IMR-90 (cell line): ENCODE measurements around the gene RHBDL3. TPM values are rescaled to one million over a fixed set of nuclear protein-coding genes. Genes with fewer than 3 reads are reported as not detected.

Experiments
- ATAC-seq: fragments of 200-7000 bp; cut with Tn5 transposase; 2 replicates; pipeline ENCODE4 v1.9.1; 2020; ENCODE audit warnings: low read depth, mild to moderate bottlenecking, moderate library complexity
- BruUV-seq: library from RNA; stranded (reverse); fragments of 400-500 nt; replicated peaks from 2 replicates; lab custom pipeline; 2021; lab: Mats Ljungman, UMichigan
- CTCF ChIA-PET: fragments of 300-600 bp; formaldehyde crosslinking; extraction: SDS; loops from one replicate; lab custom pipeline; 2021; ENCODE audit warnings: antibody characterized with exemption; lab: Yijun Ruan, JAX
- POLR2A ChIA-PET: fragments of 300-600 bp; sonication (Branson Sonifier 250); formaldehyde crosslinking; loops from one replicate; lab custom pipeline; 2022; ENCODE audit warnings: antibody characterized with exemption; ENCODE audit not compliant: unreplicated experiment; lab: Charles Lee
- DNase-seq: peaks from one replicate; pipeline ENCODE4 v3.0.0; 2013
- H2AFZ ChIP-seq: replicated peaks from 2 replicates; pipeline ENCODE3; 2013; ENCODE audit warnings: low read length, mild to moderate bottlenecking; ENCODE audit not compliant: poor library complexity
- H2AK5ac ChIP-seq: 2 replicates; pipeline ENCODE4 v1.6.1; 2013; ENCODE audit warnings: low read depth, low read length, inconsistent platforms
- H2AK9ac ChIP-seq: replicated peaks from 2 replicates; pipeline ENCODE3; 2013; ENCODE audit warnings: mild to moderate bottlenecking, low read depth, low read length, moderate library complexity; ENCODE audit not compliant: poor library complexity
- H2BK120ac ChIP-seq: 2 replicates; pipeline ENCODE4 v1.6.1; 2013; ENCODE audit warnings: low read depth, low read length, inconsistent platforms
- H2BK15ac ChIP-seq: 3 replicates; pipeline ENCODE4 v1.6.1; 2013; ENCODE audit warnings: low read depth, low read length, inconsistent platforms
- H2BK20ac ChIP-seq: 2 replicates; pipeline ENCODE4 v1.6.1; 2013; ENCODE audit warnings: low read depth, mild to moderate bottlenecking, inconsistent platforms, low read length, moderate library complexity
- H2BK5ac ChIP-seq: 2 replicates; pipeline ENCODE4 v1.6.1; 2013; ENCODE audit warnings: mild to moderate bottlenecking, low read depth, low read length, inconsistent platforms; ENCODE audit not compliant: poor library complexity, severe bottlenecking
- H3K14ac ChIP-seq: replicated peaks from 2 replicates; pipeline ENCODE4 v1.6.1; 2013; ENCODE audit warnings: low read depth, low read length, inconsistent platforms
- H3K18ac ChIP-seq: 2 replicates; pipeline ENCODE4 v1.6.1; 2013; ENCODE audit warnings: low read depth, low read length, control low read depth
- H3K23ac ChIP-seq: 2 replicates; pipeline ENCODE4 v1.6.1; 2013; ENCODE audit warnings: low read depth, low read length, inconsistent platforms
- H3K27ac ChIP-seq: 2 replicates; pipeline ENCODE4 v1.5.1; 2013; ENCODE audit warnings: mild to moderate bottlenecking, control low read depth, low read length; ENCODE audit not compliant: insufficient read depth
- H3K27me3 ChIP-seq: 2 replicates; pipeline ENCODE4 v1.6.1; 2013; ENCODE audit warnings: low read length; ENCODE audit not compliant: control insufficient read depth, insufficient read depth
- H3K36me3 ChIP-seq: 2 replicates; pipeline ENCODE4 v1.6.1; 2013; ENCODE audit warnings: low read length, mixed read lengths; ENCODE audit not compliant: control insufficient read depth, insufficient read depth
- H3K4ac ChIP-seq: 2 replicates; pipeline ENCODE4 v1.6.1; 2013; ENCODE audit warnings: low read depth, low read length, inconsistent platforms
- H3K4me1 ChIP-seq: 2 replicates; pipeline ENCODE4 v1.6.1; 2013; ENCODE audit warnings: low read length, mixed read lengths; ENCODE audit not compliant: control insufficient read depth, insufficient read depth
- H3K4me2 ChIP-seq: 2 replicates; pipeline ENCODE4 v1.6.1; 2013; ENCODE audit warnings: low read depth, mild to moderate bottlenecking, control low read depth, low read length, moderate library complexity
- H3K4me3 ChIP-seq: 2 replicates; pipeline ENCODE4 v1.5.1; 2013; ENCODE audit warnings: low read depth, mild to moderate bottlenecking, control low read depth, low read length, moderate library complexity; ENCODE audit not compliant: insufficient read depth
- H3K56ac ChIP-seq: 2 replicates; pipeline ENCODE4 v1.6.1; 2013; ENCODE audit warnings: low read length, inconsistent platforms; ENCODE audit not compliant: insufficient read depth; ENCODE audit errors: extremely low read depth
- H3K79me1 ChIP-seq, 2 experiments: 2 replicates each; pipeline ENCODE4 v1.6.1; 2013; ENCODE audit warnings: low read length in 2 of 2, inconsistent platforms in 1 of 2, low read depth in 1 of 2
- H3K9ac ChIP-seq: 2 replicates; pipeline ENCODE4 v1.6.1; 2013; ENCODE audit warnings: low read depth, low read length, control low read depth
- H3K9me1 ChIP-seq: 2 replicates; pipeline ENCODE4 v1.6.1; 2013; ENCODE audit warnings: low read length, inconsistent platforms; ENCODE audit not compliant: insufficient read depth
- H3K9me3 ChIP-seq: 2 replicates; pipeline ENCODE4 v1.6.1; 2013; ENCODE audit warnings: low read length; ENCODE audit not compliant: control insufficient read depth, insufficient read depth
- H4K20me1 ChIP-seq: 2 replicates; pipeline ENCODE4 v1.6.1; 2013; ENCODE audit warnings: low read length, inconsistent platforms; ENCODE audit not compliant: insufficient read depth
- H4K5ac ChIP-seq: 2 replicates; pipeline ENCODE4 v1.6.1; 2013; ENCODE audit warnings: mild to moderate bottlenecking, low read depth, low read length, control low read depth
- H4K8ac ChIP-seq, 2 experiments: 2 replicates each; pipeline ENCODE4 v1.6.1; 2013; ENCODE audit warnings: low read depth in 2 of 2, low read length in 2 of 2, control low read depth in 1 of 2, inconsistent platforms in 1 of 2
- H4K91ac ChIP-seq: 2 replicates; pipeline ENCODE4 v1.6.1; 2013; ENCODE audit warnings: low read depth, low read length, inconsistent platforms; ENCODE audit not compliant: insufficient read depth
- CHD1 ChIP-seq: IDR thresholded peaks from 2 replicates; pipeline ENCODE4 v1.6.1; 2012; ENCODE audit warnings: low read depth, low read length, improper control_type of control experiment
- FOS ChIP-seq: fragments of 150-350 bp; IDR thresholded peaks from 2 replicates; pipeline ENCODE4 v1.6.1; 2016; ENCODE audit warnings: low read depth, low read length
- MAFK ChIP-seq: IDR thresholded peaks from 2 replicates; pipeline ENCODE4 v1.6.1; 2012; ENCODE audit warnings: low read depth, low read length, improper control_type of control experiment
- NFE2L2 ChIP-seq: fragments of 150-350 bp; IDR thresholded peaks from 2 replicates; pipeline ENCODE4 v1.6.1; 2016; ENCODE audit warnings: low read depth, mild to moderate bottlenecking, low read length
- POLR2A ChIP-seq: IDR thresholded peaks from 2 replicates; pipeline ENCODE4 v1.6.1; 2012; ENCODE audit warnings: mild to moderate bottlenecking, low read depth, low read length
- RCOR1 ChIP-seq: IDR thresholded peaks from 2 replicates; pipeline ENCODE4 v1.6.1; 2012; ENCODE audit warnings: mild to moderate bottlenecking, low read length, improper control_type of control experiment; ENCODE audit not compliant: insufficient replicate concordance
- RFX5 ChIP-seq: IDR thresholded peaks from 2 replicates; pipeline ENCODE4 v1.8.0; 2012; ENCODE audit warnings: low read depth, mild to moderate bottlenecking, low read length, moderate library complexity
- SMC3 ChIP-seq: fragments of 150-350 bp; IDR thresholded peaks from 2 replicates; pipeline ENCODE4 v1.6.1; 2016; ENCODE audit warnings: low read depth, mild to moderate bottlenecking, antibody characterized with exemption, low read length, moderate library complexity
- WGBS, 2 experiments: methylation state at CpG; one replicate each; pipeline versions ENCODE4 v1.1.5 to v1.1.7; 2013; ENCODE audit warnings: missing lambda C conversion rate in 2 of 2; ENCODE audit not compliant: insufficient read length in 1 of 2; ENCODE audit errors: extremely low coverage in 2 of 2; 5-methylcytosine and 5-hydroxymethylcytosine counted together
- dilution Hi-C: fragments of 300-500 bp; cut with HindIII; formaldehyde crosslinking; loops from one replicate; pipeline ENCODE4 v1.14.3; 2018; ENCODE audit warnings: low sequenced_read_pairs; ENCODE audit not compliant: unreplicated experiment
- in situ Hi-C: fragments of 300-500 bp; cut with MboI; formaldehyde crosslinking; loops from 3 replicates; pipeline ENCODE4 v1.14.3; 2019; ENCODE audit warnings: low sequenced_read_pairs, inconsistent platforms, mixed read lengths
- intact Hi-C: fragments of 100-400 bp; cut with micrococcal nuclease; formaldehyde crosslinking; loops from 2 replicates; pipeline ENCODE4 v1.10.0; 2022
- polyA plus RNA-seq, 3 experiments: library from polyadenylated mRNA; depleted of rRNA; stranded (reverse); fragments of >200 nt; gene quantifications; 2 replicates each; pipeline ENCODE4 v1.2.3, GENCODE V29; 2012; ENCODE audit warnings: low replicate concordance in 1 of 3
- total RNA-seq: library from RNA; depleted of rRNA; stranded (reverse); fragments of >200 nt; gene quantifications from 2 replicates; pipeline ENCODE4 v1.2.3, GENCODE V29; 2012
- TF ChIP-seq, protein P1 (sequence below): fragments of 150-350 bp; IDR thresholded peaks from 2 replicates; pipeline ENCODE4 v1.6.1; 2016; ENCODE audit warnings: low read depth, mild to moderate bottlenecking, low read length, moderate library complexity, borderline replicate concordance
- TF ChIP-seq, protein P2 (sequence below): conservative IDR thresholded peaks from 2 replicates; pipeline ENCODE4 v1.5.1; 2012; ENCODE audit warnings: mild to moderate bottlenecking, low read depth, low read length, improper control_type of control experiment

Gene RHBDL3
- total and polyA plus RNA-seq, 2 of the 4 experiments (the other 2 are of a cell fraction): 0.09 to 0.18 TPM

DNA sequence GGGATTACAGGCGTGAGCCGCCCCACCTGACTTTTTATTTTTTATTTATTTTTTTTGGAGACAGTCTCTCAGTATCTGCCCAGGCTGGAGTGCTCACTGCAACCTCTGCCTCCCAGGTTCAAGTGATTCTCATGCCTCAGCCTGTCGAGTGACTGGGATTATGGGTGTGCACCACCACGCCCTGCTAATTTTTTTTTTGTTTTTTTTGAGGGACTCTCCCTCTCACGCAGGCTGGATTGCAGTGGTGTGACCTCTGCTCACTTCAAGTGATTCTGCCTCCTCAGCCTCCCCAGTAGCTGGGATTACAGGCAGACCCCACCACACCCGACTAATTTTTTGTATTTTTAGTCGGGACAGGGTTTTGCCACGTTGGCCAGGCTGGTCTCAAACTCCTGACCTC lies 92.0 kb downstream of the RHBDL3 start:
- TF ChIP-seq, protein P1, sequence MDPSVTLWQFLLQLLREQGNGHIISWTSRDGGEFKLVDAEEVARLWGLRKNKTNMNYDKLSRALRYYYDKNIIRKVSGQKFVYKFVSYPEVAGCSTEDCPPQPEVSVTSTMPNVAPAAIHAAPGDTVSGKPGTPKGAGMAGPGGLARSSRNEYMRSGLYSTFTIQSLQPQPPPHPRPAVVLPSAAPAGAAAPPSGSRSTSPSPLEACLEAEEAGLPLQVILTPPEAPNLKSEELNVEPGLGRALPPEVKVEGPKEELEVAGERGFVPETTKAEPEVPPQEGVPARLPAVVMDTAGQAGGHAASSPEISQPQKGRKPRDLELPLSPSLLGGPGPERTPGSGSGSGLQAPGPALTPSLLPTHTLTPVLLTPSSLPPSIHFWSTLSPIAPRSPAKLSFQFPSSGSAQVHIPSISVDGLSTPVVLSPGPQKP: no peak
- TF ChIP-seq NFE2L2 (no peak), FOS (no peak), RFX5 (no peak), POLR2A (no peak), MAFK (no peak), SMC3 (no peak), CHD1 (no peak), RCOR1 (no peak)
- TF ChIP-seq, protein P2, sequence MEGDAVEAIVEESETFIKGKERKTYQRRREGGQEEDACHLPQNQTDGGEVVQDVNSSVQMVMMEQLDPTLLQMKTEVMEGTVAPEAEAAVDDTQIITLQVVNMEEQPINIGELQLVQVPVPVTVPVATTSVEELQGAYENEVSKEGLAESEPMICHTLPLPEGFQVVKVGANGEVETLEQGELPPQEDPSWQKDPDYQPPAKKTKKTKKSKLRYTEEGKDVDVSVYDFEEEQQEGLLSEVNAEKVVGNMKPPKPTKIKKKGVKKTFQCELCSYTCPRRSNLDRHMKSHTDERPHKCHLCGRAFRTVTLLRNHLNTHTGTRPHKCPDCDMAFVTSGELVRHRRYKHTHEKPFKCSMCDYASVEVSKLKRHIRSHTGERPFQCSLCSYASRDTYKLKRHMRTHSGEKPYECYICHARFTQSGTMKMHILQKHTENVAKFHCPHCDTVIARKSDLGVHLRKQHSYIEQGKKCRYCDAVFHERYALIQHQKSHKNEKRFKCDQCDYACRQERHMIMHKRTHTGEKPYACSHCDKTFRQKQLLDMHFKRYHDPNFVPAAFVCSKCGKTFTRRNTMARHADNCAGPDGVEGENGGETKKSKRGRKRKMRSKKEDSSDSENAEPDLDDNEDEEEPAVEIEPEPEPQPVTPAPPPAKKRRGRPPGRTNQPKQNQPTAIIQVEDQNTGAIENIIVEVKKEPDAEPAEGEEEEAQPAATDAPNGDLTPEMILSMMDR: no peak
- dilution Hi-C loops: no loop called here
- Histone ChIP-seq H3K4me3 (no peak overlapping the region), H2BK20ac (no peak overlapping the region), H3K56ac (no peak overlapping the region), H3K36me3 (peaks cover 55% of the 10 kb centered on the region), H2BK120ac (no peak overlapping the region), H3K9me3 (no peaks in the 10 kb centered on the region), H3K14ac (no peak overlapping the region), H4K5ac (no peak overlapping the region), H2BK5ac (no peak overlapping the region), H3K9me1 (peaks cover 12% of the 10 kb centered on the region; the same call in 1 of the 2 replicates), H3K4me2 (no peak overlapping the region; the same call in 1 of the 2 replicates), H3K18ac (no peak overlapping the region), H2BK15ac (no peak overlapping the region), H3K27ac (no peak overlapping the region), H3K4me1 (peaks cover 5% of the 10 kb centered on the region), H3K27me3 (no peaks in the 10 kb centered on the region), H4K20me1 (peaks cover 83% of the 10 kb centered on the region), H2AFZ (no peak overlapping the region), H3K79me1 (peaks cover 10 to 57% of the 10 kb centered on the region in 2 experiments), H3K9ac (no peak overlapping the region), H3K23ac (no peak overlapping the region), H3K4ac (no peak overlapping the region), H2AK5ac (no peak overlapping the region), H4K8ac (no peak overlapping the region), H4K91ac (no peak overlapping the region), H2AK9ac (no peak overlapping the region)
- DNase-seq (no peak), ATAC-seq (no peak)
- in situ Hi-C loops: no loop called here
- BruUV-seq: no TSS peak
- intact Hi-C loops: no loop called here
- WGBS, 2 experiments: 100% methylated on average over 3 of the region's 8 CpGs; no CpG with 5 or more reads in 1 of the 2 experiments
- POLR2A ChIA-PET: no interaction called here
- CTCF ChIA-PET: interaction anchor here (0.6 kb wide), 1 partner anchor 434 kb away, joined by 4 read pairs; no protein-coding TSS in a partner anchor
